Esophagus (tissue), 2 donors: ENCODE measurements around the gene LMNTD1. TPM values are rescaled to one million over a fixed set of nuclear protein-coding genes. Genes with fewer than 3 reads are reported as not detected.

Source experiments
- H3K27ac ChIP-seq, 2 donors: one replicate each; pipeline ENCODE4 v1.5.1; 2013; ENCODE audit warnings: low read depth in 2 of 2, mild to moderate bottlenecking in 2 of 2, inconsistent platforms in 1 of 2, low read length in 1 of 2, moderate library complexity in 1 of 2
- H3K27me3 ChIP-seq, 2 donors: one replicate each; pipeline ENCODE4 v1.6.1; 2013; ENCODE audit warnings: low read length in 2 of 2, control low read depth in 1 of 2, mild to moderate bottlenecking in 1 of 2; ENCODE audit not compliant: insufficient read depth in 2 of 2, control insufficient read depth in 1 of 2
- H3K36me3 ChIP-seq, 2 donors: one replicate each; pipeline ENCODE4 v1.6.1; 2013; ENCODE audit warnings: low read length in 1 of 2; ENCODE audit not compliant: control insufficient read depth in 2 of 2, insufficient read depth in 2 of 2
- H3K4me1 ChIP-seq, 2 donors: one replicate each; pipeline ENCODE4 v1.6.1; 2013; ENCODE audit warnings: low read length in 1 of 2; ENCODE audit not compliant: control insufficient read depth in 2 of 2, insufficient read depth in 2 of 2
- H3K4me3 ChIP-seq, 2 donors: one replicate each; pipeline ENCODE4 v1.5.1; 2013; ENCODE audit warnings: low read length in 2 of 2, mild to moderate bottlenecking in 2 of 2, low read depth in 1 of 2, moderate library complexity in 1 of 2
- H3K9me3 ChIP-seq, 2 donors: one replicate each; pipeline ENCODE4 v1.6.1; 2013; ENCODE audit warnings: mild to moderate bottlenecking in 2 of 2, low read depth in 1 of 2, low read length in 1 of 2, moderate library complexity in 1 of 2; ENCODE audit not compliant: control insufficient read depth in 2 of 2, insufficient read depth in 1 of 2
- WGBS, 2 donors: extraction: QIAGEN DNeasy Blood & Tissue Kit; methylation state at CpG; one replicate each; pipeline ENCODE4 v1.1.7; 2013; 5-methylcytosine and 5-hydroxymethylcytosine counted together
- polyA plus RNA-seq, 2 donors: library from polyadenylated mRNA; stranded (reverse); fragments of 200-250 nt; gene quantifications; one replicate each; pipeline ENCODE4 v1.2.3, GENCODE V29; 2013
- donor health status: healthy with polysubstance abuse.
- donor health status: Bipolar disorder and iron deficiency.

The LMNTD1 gene
- polyA plus RNA-seq, 2 donors: not detected

DNA sequence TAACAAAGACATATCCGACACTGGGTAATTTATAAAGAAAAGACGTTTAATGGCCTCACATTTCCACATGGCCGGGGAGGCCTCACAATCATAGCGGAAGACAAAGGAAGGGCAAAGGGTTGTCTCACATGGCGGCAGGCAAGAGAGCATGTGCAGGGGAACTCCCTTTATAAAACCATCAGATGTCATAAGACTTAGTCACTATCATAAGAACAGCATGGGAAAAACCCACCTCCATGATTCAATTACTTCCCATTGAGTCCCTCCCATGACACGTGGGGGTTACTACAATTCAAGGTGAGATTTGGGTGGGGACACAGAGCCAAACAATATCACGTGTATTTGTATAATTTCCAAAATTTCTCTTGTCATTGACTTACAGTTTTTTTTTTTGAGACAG is 5.5 kb upstream of the LMNTD1 start:
- no peaks in the 10 kb centered on the region for H3K4me1 ChIP-seq
- no peak overlapping the region for H3K4me3 ChIP-seq
- H3K36me3 ChIP-seq: no peaks in the 10 kb centered on the region
- WGBS, 2 donors: 87 to 90% methylated on average over 7 of the region's 7 CpGs
- H3K27ac ChIP-seq: no peak overlapping the region
- H3K9me3 ChIP-seq: no peaks in the 10 kb centered on the region
- no peaks in the 10 kb centered on the region for H3K27me3 ChIP-seq

GRCh38 chr12:25557830-25558436 is 4.8 kb upstream of the LMNTD1 start:
- H3K27ac ChIP-seq: no peak overlapping the region
- 43 to 56% methylated on average over 2 of the region's 2 CpGs for WGBS, 2 donors

GRCh38 chr12:25556153-25556552 is 3.1 kb upstream of the LMNTD1 start:
- Histone ChIP-seq H3K4me1 (no peaks in the 10 kb centered on the region), H3K9me3 (no peaks in the 10 kb centered on the region), H3K4me3 (no peak overlapping the region), H3K27ac (no peak overlapping the region), H3K36me3 (no peaks in the 10 kb centered on the region), H3K27me3 (no peaks in the 10 kb centered on the region)
- WGBS, 2 donors: 94 to 95% methylated on average over 6 of the region's 6 CpGs

More at GRCh38 chr12:25557830-25558436, 4.8 kb upstream of the LMNTD1 start:
- no peaks in the 10 kb centered on the region for H3K27me3 ChIP-seq
- no peaks in the 10 kb centered on the region for H3K36me3 ChIP-seq
- H3K4me1 ChIP-seq: no peaks in the 10 kb centered on the region
- H3K9me3 ChIP-seq: no peaks in the 10 kb centered on the region
- no peak overlapping the region for H3K4me3 ChIP-seq

DNA sequence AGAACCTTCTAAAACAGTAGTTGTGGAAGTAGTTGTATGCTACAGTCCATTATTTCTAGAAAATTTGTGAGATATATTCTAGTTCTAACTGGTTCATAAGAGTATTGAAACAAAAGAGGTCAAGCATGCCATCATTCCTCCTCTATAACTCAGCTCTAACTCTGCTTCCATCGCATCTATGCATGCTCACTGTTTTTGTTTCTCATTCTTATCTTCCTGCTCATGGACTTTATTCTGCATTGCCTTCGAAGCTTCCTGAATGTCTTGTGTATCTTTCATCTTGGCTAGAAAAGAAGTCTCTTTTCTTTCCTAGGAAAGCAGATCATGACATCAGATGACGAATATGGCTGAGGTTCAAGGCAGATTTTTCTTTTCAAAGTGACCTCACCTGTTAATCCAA is 402 bp downstream of the LMNTD1 start:
- no peaks in the 10 kb centered on the region for H3K36me3 ChIP-seq
- no peaks in the 10 kb centered on the region for H3K9me3 ChIP-seq
- no peak overlapping the region for H3K27ac ChIP-seq
- H3K4me1 ChIP-seq: no peaks in the 10 kb centered on the region
- WGBS, 2 donors: 74 to 77% methylated on average over 3 of the region's 3 CpGs
- no peaks in the 10 kb centered on the region for H3K27me3 ChIP-seq
- H3K4me3 ChIP-seq: no peak overlapping the region

- 60 to 68% methylated on average over 3 of the region's 3 CpGs for WGBS, 2 donors
- Histone ChIP-seq H3K27ac (no peak overlapping the region), H3K9me3 (no peaks in the 10 kb centered on the region)
Measured at GRCh38 chr12:25550186-25550585, 2.9 kb downstream of the LMNTD1 start.

GRCh38 chr12:25549120-25549519 is 4.0 kb downstream of the LMNTD1 start:
- H3K27me3 ChIP-seq: no peaks in the 10 kb centered on the region
- no peak overlapping the region for H3K27ac ChIP-seq
- H3K4me3 ChIP-seq: no peak overlapping the region
- H3K4me1 ChIP-seq: no peaks in the 10 kb centered on the region
- H3K36me3 ChIP-seq: no peaks in the 10 kb centered on the region
- H3K9me3 ChIP-seq: no peaks in the 10 kb centered on the region

More at GRCh38 chr12:25550186-25550585, 2.9 kb downstream of the LMNTD1 start:
- Histone ChIP-seq H3K4me3 (no peak overlapping the region), H3K27me3 (no peaks in the 10 kb centered on the region), H3K4me1 (no peaks in the 10 kb centered on the region), H3K36me3 (no peaks in the 10 kb centered on the region)

- Histone ChIP-seq H3K36me3 (no peaks in the 10 kb centered on the region), H3K4me3 (no peak overlapping the region), H3K9me3 (no peaks in the 10 kb centered on the region), H3K4me1 (no peaks in the 10 kb centered on the region), H3K27ac (no peak overlapping the region), H3K27me3 (no peaks in the 10 kb centered on the region)
- 73 to 85% methylated on average over 2 of the region's 2 CpGs for WGBS, 2 donors
Measured at GRCh38 chr12:25546318-25546717, 6.8 kb downstream of the LMNTD1 start.

DNA sequence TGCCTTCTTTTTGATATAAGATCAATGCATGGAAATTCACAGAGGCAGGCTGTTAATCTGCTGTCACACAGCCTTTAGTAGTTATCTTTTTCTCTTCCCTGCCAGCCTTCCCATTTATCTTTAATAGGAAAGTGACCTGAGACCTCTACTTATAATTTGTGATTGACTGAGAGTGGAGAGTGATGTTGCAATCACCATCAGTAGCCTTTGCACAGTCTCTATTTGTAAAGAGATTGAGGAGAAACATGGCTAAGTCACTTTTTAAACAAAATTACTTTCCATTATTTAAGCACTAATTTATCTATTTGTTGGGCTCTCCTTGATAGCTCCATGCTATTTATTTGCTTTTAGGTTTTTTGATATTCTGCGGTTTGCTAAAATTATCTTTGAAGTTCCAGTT is 19.9 kb downstream of the LMNTD1 start:
- no peaks in the 10 kb centered on the region for H3K4me1 ChIP-seq
- no peaks in the 10 kb centered on the region for H3K36me3 ChIP-seq
- H3K4me3 ChIP-seq: no peak overlapping the region
- WGBS, 2 donors: 89 to 95% methylated on average over 1 of the region's 1 CpG
- H3K9me3 ChIP-seq: no peaks in the 10 kb centered on the region
- no peaks in the 10 kb centered on the region for H3K27me3 ChIP-seq
- H3K27ac ChIP-seq: no peak overlapping the region

- H3K36me3 ChIP-seq: no peaks in the 10 kb centered on the region
- no peaks in the 10 kb centered on the region for H3K9me3 ChIP-seq
- H3K27ac ChIP-seq: no peak overlapping the region
- 47 to 49% methylated on average over 2 of the region's 2 CpGs for WGBS, 2 donors
- no peak overlapping the region for H3K4me3 ChIP-seq
- no peaks in the 10 kb centered on the region for H3K4me1 ChIP-seq
- no peaks in the 10 kb centered on the region for H3K27me3 ChIP-seq
Measured at GRCh38 chr12:25531502-25532052, 21.5 kb downstream of the LMNTD1 start.

- no peaks in the 10 kb centered on the region for H3K9me3 ChIP-seq
Measured at GRCh38 chr12:25529738-25530137, 23.3 kb downstream of the LMNTD1 start.

More at GRCh38 chr12:25529738-25530137, 23.3 kb downstream of the LMNTD1 start:
- H3K27me3 ChIP-seq: no peaks in the 10 kb centered on the region
- H3K27ac ChIP-seq: no peak overlapping the region
- H3K4me3 ChIP-seq: no peak overlapping the region
- H3K36me3 ChIP-seq: no peaks in the 10 kb centered on the region
- H3K4me1 ChIP-seq: no peaks in the 10 kb centered on the region
